Keratinocyte (primary cell): ENCODE measurements around the gene NUDT21.

Experiments used
- CTCF ChIP-seq, 3 experiments: IDR thresholded peaks in 1 of 3; conservative IDR thresholded peaks in 1 of 3; optimal IDR thresholded peaks in 1 of 3; 2 replicates in 2 of 3; 3 replicates in 1 of 3; pipeline versions ENCODE3 to v1.5.1; 2011; ENCODE audit warnings: low read length in 3 of 3, mild to moderate bottlenecking in 3 of 3, moderate library complexity in 2 of 3, control low read depth in 1 of 3, inconsistent platforms in 1 of 3; ENCODE audit not compliant: insufficient read depth in 2 of 3; ENCODE audit errors: extremely low read depth in 1 of 3
- EZH2 ChIP-seq: IDR thresholded peaks from one replicate; pipeline ENCODE4 v1.6.1; 2012; ENCODE audit warnings: inconsistent platforms, mild to moderate bottlenecking, low read length, moderate library complexity

GRCh38 chr16:56481468-56482122, 30.5 kb upstream of the NUDT21 start:
- no peak for TF ChIP-seq CTCF (optimal IDR thresholded peaks at IDR 0.05 in 1 of 3, IDR thresholded peaks at IDR 0.05 in 1 of 3, conservative IDR thresholded peaks at IDR 0.05 in 1 of 3; ENCODE audit: extremely low read depth in 1 of 3, insufficient read depth in 2 of 3, low read length in 3 of 3)
- TF ChIP-seq EZH2 = no peak
